DOHH2 (cell line): ENCODE data around the gene MED27.

Source experiments
- H3F3A ChIP-seq: fragments of 200-600 bp; sonication (generic), shearing (Covaris generic); 2 replicates; pipeline ENCODE4 v1.6.0; 2016; ENCODE audit warnings: antibody characterized with exemption, mild to moderate bottlenecking; ENCODE audit not compliant: control insufficient read depth, insufficient read depth
- H3K27ac ChIP-seq: fragments of 200-600 bp; sonication (generic); 2 replicates; pipeline ENCODE4 v1.5.1; 2014; ENCODE audit warnings: low read depth, mild to moderate bottlenecking, low read length, moderate library complexity
- H3K27me3 ChIP-seq: fragments of 200-600 bp; sonication (generic); 2 replicates; pipeline ENCODE4 v1.6.1; 2014; ENCODE audit warnings: mild to moderate bottlenecking, low read length, mixed read lengths; ENCODE audit not compliant: control insufficient read depth
- H3K36me3 ChIP-seq: fragments of 200-600 bp; sonication (generic); 2 replicates; pipeline ENCODE4 v1.6.1; 2014; ENCODE audit warnings: mild to moderate bottlenecking, low read length, moderate library complexity, mixed read lengths; ENCODE audit not compliant: control insufficient read depth
- H3K4me1 ChIP-seq: fragments of 200-600 bp; sonication (generic); 2 replicates; pipeline ENCODE4 v1.6.1; 2014; ENCODE audit warnings: mild to moderate bottlenecking, low read length, mixed read lengths; ENCODE audit not compliant: control insufficient read depth
- H3K4me2 ChIP-seq: fragments of 200-600 bp; sonication (generic); 2 replicates; pipeline ENCODE4 v1.6.0; 2014; ENCODE audit warnings: mild to moderate bottlenecking, low read length, moderate library complexity
- H3K4me3 ChIP-seq: fragments of 200-600 bp; sonication (generic); 2 replicates; pipeline ENCODE4 v1.5.1; 2014; ENCODE audit warnings: mild to moderate bottlenecking, low read length, mixed read lengths
- H3K79me2 ChIP-seq: fragments of 200-600 bp; sonication (generic); 2 replicates; pipeline ENCODE4 v1.6.1; 2014; ENCODE audit warnings: mild to moderate bottlenecking, low read length, mixed read lengths; ENCODE audit not compliant: control insufficient read depth
- H3K9me2 ChIP-seq: fragments of 200-600 bp; sonication (generic); replicated peaks from 2 replicates; pipeline ENCODE4 v1.6.1; 2014; ENCODE audit warnings: mild to moderate bottlenecking, low read length, mixed read lengths; ENCODE audit not compliant: control insufficient read depth
- H3K9me3 ChIP-seq: fragments of 200-600 bp; sonication (generic); 2 replicates; pipeline ENCODE4 v1.6.1; 2014; ENCODE audit warnings: antibody characterized with exemption, low read length, mixed read lengths; ENCODE audit not compliant: control insufficient read depth, insufficient read depth
- H4K20me1 ChIP-seq: fragments of 200-600 bp; sonication (generic); 2 replicates; pipeline ENCODE4 v1.6.0; 2014; ENCODE audit warnings: low read depth, mild to moderate bottlenecking, antibody characterized with exemption, low read length, moderate library complexity; ENCODE audit not compliant: control insufficient read depth, insufficient read depth
- CTCF ChIP-seq: fragments of 200-600 bp; sonication (generic); IDR thresholded peaks from one replicate; pipeline ENCODE4 v1.5.1; 2014; ENCODE audit warnings: antibody characterized with exemption, mild to moderate bottlenecking, low read depth, low read length; ENCODE audit not compliant: poor library complexity, severe bottlenecking
- EZH2phosphoT487 ChIP-seq: fragments of 200-600 bp; sonication (generic); IDR thresholded peaks from 2 replicates; pipeline ENCODE4 v1.6.1; 2017; ENCODE audit warnings: borderline replicate concordance, mild to moderate bottlenecking, antibody characterized with exemption, low read length, moderate library complexity, mixed read lengths

The MED27 gene

GRCh38 chr9:131847665-131848354 lies 231.9 kb downstream of the MED27 start:
- Histone ChIP-seq H4K20me1 (no peaks in the 10 kb centered on the region), H3K27ac (no peak overlapping the region), H3K79me2 (no peaks in the 10 kb centered on the region), H3K9me2 (no peaks in the 10 kb centered on the region), H3K4me2 (no peak overlapping the region), H3K36me3 (no peaks in the 10 kb centered on the region), H3K9me3 (no peaks in the 10 kb centered on the region), H3K27me3 (no peaks in the 10 kb centered on the region), H3K4me1 (no peaks in the 10 kb centered on the region), H3F3A (no peaks in the 10 kb centered on the region), H3K4me3 (no peak overlapping the region)
- TF ChIP-seq CTCF (no peak), EZH2phosphoT487 (no peak)

GRCh38 chr9:131845305-131846298 lies 234.1 kb downstream of the MED27 start:
- no peak overlapping the region for H3K27ac ChIP-seq
- no peaks in the 10 kb centered on the region for H3K79me2 ChIP-seq
- no peaks in the 10 kb centered on the region for H3K4me1 ChIP-seq
- H3K4me3 ChIP-seq = no peak overlapping the region
- TF ChIP-seq EZH2phosphoT487 = no peak
- no peak for TF ChIP-seq CTCF
- no peaks in the 10 kb centered on the region for H3K9me3 ChIP-seq
- H3K27me3 ChIP-seq = no peaks in the 10 kb centered on the region
- H3F3A ChIP-seq = no peaks in the 10 kb centered on the region
- no peaks in the 10 kb centered on the region for H3K36me3 ChIP-seq
- no peaks in the 10 kb centered on the region for H3K9me2 ChIP-seq
- H3K4me2 ChIP-seq = no peak overlapping the region
- H4K20me1 ChIP-seq = no peaks in the 10 kb centered on the region

GRCh38 chr9:131844745-131845118 lies 234.9 kb downstream of the MED27 start:
- H3K36me3 ChIP-seq = no peaks in the 10 kb centered on the region
- H3K4me1 ChIP-seq = no peaks in the 10 kb centered on the region
- H4K20me1 ChIP-seq = no peaks in the 10 kb centered on the region
- no peak overlapping the region for H3K4me2 ChIP-seq
- no peak overlapping the region for H3K4me3 ChIP-seq
- H3K9me3 ChIP-seq = no peaks in the 10 kb centered on the region
- H3K9me2 ChIP-seq = no peaks in the 10 kb centered on the region
- no peaks in the 10 kb centered on the region for H3K79me2 ChIP-seq
- H3F3A ChIP-seq = no peaks in the 10 kb centered on the region
- no peak overlapping the region for H3K27ac ChIP-seq
- H3K27me3 ChIP-seq = no peaks in the 10 kb centered on the region
- TF ChIP-seq CTCF (no peak), EZH2phosphoT487 (no peak)
